Gastrocnemius medialis (tissue), 4 donors: Measurements from ENCODE around the gene SH3TC1. TPM values are rescaled to one million over a fixed set of nuclear protein-coding genes. Genes with fewer than 3 reads are reported as not detected.

Experiments
- ATAC-seq, 2 donors: fragments of 150-250 bp; one replicate each; pipeline ENCODE4 v1.9.1; 2016
- DNase-seq, 2 donors: peaks; one replicate each; pipeline ENCODE4 v3.0.0-alpha.2; 2019
- H3K27ac ChIP-seq, 4 donors: fragments of 200-600 bp; sonication (generic); 1 replicate in 1 of 4; 2 replicates in 3 of 4; pipeline ENCODE4 v1.5.1; 2016 to 2018; ENCODE audit warnings: mild to moderate bottlenecking in 2 of 4, moderate library complexity in 1 of 4
- H3K27me3 ChIP-seq, 3 donors: fragments of 200-600 bp; sonication (generic) in 2 of 3; 1 replicate in 1 of 3; 2 replicates in 2 of 3; pipeline versions ENCODE4 v1.5.1 to v1.6.0; 2016 to 2019; ENCODE audit warnings: mild to moderate bottlenecking in 1 of 3, moderate library complexity in 1 of 3
- H3K36me3 ChIP-seq, 2 donors: fragments of 200-600 bp; sonication (generic) in 1 of 2; one replicate each; pipeline ENCODE4 v1.5.1; 2017 to 2018
- H3K4me1 ChIP-seq, 2 donors: fragments of 200-600 bp; sonication (generic) in 1 of 2; one replicate each; pipeline ENCODE4 v1.5.1; 2016 to 2017; ENCODE audit warnings: mild to moderate bottlenecking in 2 of 2
- H3K4me3 ChIP-seq, 4 donors: fragments of 200-600 bp; sonication (generic) in 3 of 4; 1 replicate in 1 of 4; 2 replicates in 3 of 4; pipeline ENCODE4 v1.5.1; 2016 to 2019; ENCODE audit warnings: mild to moderate bottlenecking in 2 of 4
- H3K9me3 ChIP-seq, 3 donors: fragments of 200-600 bp; sonication (generic) in 2 of 3; 1 replicate in 1 of 3; 2 replicates in 2 of 3; pipeline ENCODE4 v1.5.1; 2016 to 2019
- POLR2A ChIP-seq, 2 donors: fragments of 450-650 bp; IDR thresholded peaks; one replicate each; pipeline ENCODE4 v1.6.1; 2017; ENCODE audit warnings: antibody characterized with exemption in 2 of 2, mild to moderate bottlenecking in 2 of 2, moderate library complexity in 2 of 2
- in situ Hi-C, 4 donors: fragments of 200-750 bp; cut with MboI; loops; one replicate each; pipeline versions ENCODE4 v1.15.0 to v1.8.0; 2017; ENCODE audit warnings: low sequenced_read_pairs in 4 of 4
- intact Hi-C: fragments of 100-400 bp; cut with DNase I; formaldehyde crosslinking; loops from one replicate; pipeline ENCODE4 v1.15.1; 2023; ENCODE audit warnings: low total_unique reads
- total RNA-seq, 4 donors: library from RNA; depleted of rRNA; stranded (reverse); fragments of >200 nt; gene quantifications; one replicate each; pipeline versions ENCODE4 v1.1.0 to v1.2.3, GENCODE V29; 2016
- TF ChIP-seq, protein P1 (sequence below), 5 experiments: fragments of 450-650 bp in 3 of 5; fragments of 200-600 bp in 2 of 5; sonication (generic) in 2 of 5; IDR thresholded peaks in 4 of 5; conservative IDR thresholded peaks in 1 of 5; 1 replicate in 4 of 5; 2 replicates in 1 of 5; pipeline ENCODE4 v1.5.1; 2016 to 2019; ENCODE audit warnings: antibody characterized with exemption in 5 of 5, mild to moderate bottlenecking in 3 of 5, moderate library complexity in 3 of 5

Gene SH3TC1
- total RNA-seq, 4 donors from 2014 or later: 2.9 to 8.5 (median 5.8) TPM

GRCh38 chr4:8263397-8263796 is 64.3 kb downstream of the SH3TC1 start:
- no peaks in the 10 kb centered on the region for H3K4me1 ChIP-seq
- no peak for ATAC-seq
- intact Hi-C loops: no loop called here

GRCh38 chr4:8264106-8264505 is 65.0 kb downstream of the SH3TC1 start:
- Histone ChIP-seq H3K9me3 (no peaks in the 10 kb centered on the region), H3K4me3 (no peak overlapping the region), H3K27ac (no peak overlapping the region), H3K4me1 (no peaks in the 10 kb centered on the region), H3K36me3 (no peaks in the 10 kb centered on the region), H3K27me3 (no peaks in the 10 kb centered on the region)
- intact Hi-C loops (no loop called here), in situ Hi-C loops (no loop called here)
- DNase-seq (no peak), ATAC-seq (no peak)
- TF ChIP-seq, protein P1, sequence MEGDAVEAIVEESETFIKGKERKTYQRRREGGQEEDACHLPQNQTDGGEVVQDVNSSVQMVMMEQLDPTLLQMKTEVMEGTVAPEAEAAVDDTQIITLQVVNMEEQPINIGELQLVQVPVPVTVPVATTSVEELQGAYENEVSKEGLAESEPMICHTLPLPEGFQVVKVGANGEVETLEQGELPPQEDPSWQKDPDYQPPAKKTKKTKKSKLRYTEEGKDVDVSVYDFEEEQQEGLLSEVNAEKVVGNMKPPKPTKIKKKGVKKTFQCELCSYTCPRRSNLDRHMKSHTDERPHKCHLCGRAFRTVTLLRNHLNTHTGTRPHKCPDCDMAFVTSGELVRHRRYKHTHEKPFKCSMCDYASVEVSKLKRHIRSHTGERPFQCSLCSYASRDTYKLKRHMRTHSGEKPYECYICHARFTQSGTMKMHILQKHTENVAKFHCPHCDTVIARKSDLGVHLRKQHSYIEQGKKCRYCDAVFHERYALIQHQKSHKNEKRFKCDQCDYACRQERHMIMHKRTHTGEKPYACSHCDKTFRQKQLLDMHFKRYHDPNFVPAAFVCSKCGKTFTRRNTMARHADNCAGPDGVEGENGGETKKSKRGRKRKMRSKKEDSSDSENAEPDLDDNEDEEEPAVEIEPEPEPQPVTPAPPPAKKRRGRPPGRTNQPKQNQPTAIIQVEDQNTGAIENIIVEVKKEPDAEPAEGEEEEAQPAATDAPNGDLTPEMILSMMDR (IDR thresholded peaks at IDR 0.05 in 4 of 5, conservative IDR thresholded peaks at IDR 0.05 in 1 of 5): no peak
- no peak for TF ChIP-seq POLR2A (IDR thresholded peaks at IDR 0.05)

More at GRCh38 chr4:8263397-8263796, 64.3 kb downstream of the SH3TC1 start:
- Histone ChIP-seq H3K27me3 (no peaks in the 10 kb centered on the region), H3K27ac (no peak overlapping the region), H3K4me3 (no peak overlapping the region), H3K9me3 (no peaks in the 10 kb centered on the region), H3K36me3 (no peaks in the 10 kb centered on the region)
- TF ChIP-seq, protein P1 (IDR thresholded peaks at IDR 0.05 in 4 of 5, conservative IDR thresholded peaks at IDR 0.05 in 1 of 5): no peak
- no peak for TF ChIP-seq POLR2A (IDR thresholded peaks at IDR 0.05)
- in situ Hi-C loops: no loop called here
- DNase-seq: no peak

DNA sequence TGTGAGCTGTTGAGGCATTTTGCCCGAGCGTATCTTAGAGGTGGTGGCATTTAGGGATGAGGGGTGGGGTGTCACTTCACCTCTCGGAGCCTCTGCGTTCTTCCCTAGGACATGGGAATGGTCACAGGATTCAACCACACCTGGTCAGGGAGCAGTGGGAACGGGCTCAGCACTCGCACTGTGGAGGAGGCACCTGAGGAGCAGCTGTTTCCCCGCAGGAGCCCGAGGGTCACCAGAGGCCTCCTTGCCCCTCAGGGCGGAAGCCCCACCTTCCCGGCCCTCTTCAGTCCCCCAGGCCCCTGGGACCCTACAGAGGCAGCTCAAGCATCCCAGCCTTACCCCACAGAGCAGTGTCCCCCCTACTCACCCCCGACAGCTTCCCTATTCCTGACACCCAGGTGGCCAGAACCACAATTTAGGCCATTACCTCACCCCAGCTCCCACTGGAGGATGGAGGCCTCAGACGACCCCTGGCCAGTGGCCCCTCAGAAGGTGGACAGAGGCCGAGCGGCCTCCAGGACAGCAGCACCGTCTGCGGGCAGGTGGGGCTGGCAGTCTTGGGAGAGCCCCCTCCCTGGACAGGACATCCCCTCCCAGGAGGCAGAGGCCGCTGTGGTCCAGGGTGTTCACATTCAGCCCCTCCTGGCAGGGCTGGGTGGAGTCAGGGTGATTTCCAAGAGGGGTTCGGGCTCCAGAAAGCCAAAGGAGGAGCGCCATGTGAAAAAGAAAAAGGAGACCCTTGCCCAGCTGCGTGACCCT is 66.3 kb downstream of the SH3TC1 start:
- H3K9me3 ChIP-seq: no peaks in the 10 kb centered on the region
- H3K27ac ChIP-seq: no peak overlapping the region
- H3K4me1 ChIP-seq: no peaks in the 10 kb centered on the region
- H3K27me3 ChIP-seq: no peaks in the 10 kb centered on the region
- no peaks in the 10 kb centered on the region for H3K36me3 ChIP-seq
- ATAC-seq (no peak), DNase-seq (no peak)
- no peak for TF ChIP-seq POLR2A (IDR thresholded peaks at IDR 0.05)
- TF ChIP-seq, protein P1 (IDR thresholded peaks at IDR 0.05 in 4 of 5, conservative IDR thresholded peaks at IDR 0.05 in 1 of 5): no peak
- in situ Hi-C loops: no loop called here
- H3K4me3 ChIP-seq: no peak overlapping the region
- intact Hi-C loops: no loop called here

- in situ Hi-C loops (no loop called here), intact Hi-C loops (loop anchor here (2.0 kb wide), 2 partner anchors 23 to 137 kb away; no protein-coding TSS in a partner anchor)
- Histone ChIP-seq H3K27ac (no peak overlapping the region), H3K36me3 (no peaks in the 10 kb centered on the region), H3K27me3 (no peaks in the 10 kb centered on the region), H3K4me1 (no peaks in the 10 kb centered on the region), H3K4me3 (no peak overlapping the region), H3K9me3 (no peaks in the 10 kb centered on the region)
- DNase-seq: no peak
- TF ChIP-seq POLR2A (IDR thresholded peaks at IDR 0.05): no peak
- TF ChIP-seq, protein P1 (IDR thresholded peaks at IDR 0.05 in 4 of 5, conservative IDR thresholded peaks at IDR 0.05 in 1 of 5): no peak
- no peak for ATAC-seq
Measured at GRCh38 chr4:8266088-8266487, 67.0 kb downstream of the SH3TC1 start.
